Lower lobe of right lung (tissue), 2 donors: ENCODE results near the gene FILIP1L. TPM values are rescaled to one million over a fixed set of nuclear protein-coding genes. Genes with fewer than 3 reads are reported as not detected.

Source experiments
- ATAC-seq, 2 donors: fragments of 200-7000 bp; cut with Tn5 transposase; one replicate each; pipeline ENCODE4 v1.9.1; 2020 to 2022; ENCODE audit warnings: mild to moderate bottlenecking in 2 of 2, moderate library complexity in 2 of 2
- DNase-seq: peaks from one replicate; pipeline ENCODE4 v3.0.0-alpha.2; 2020
- H3K27ac ChIP-seq: fragments of 200-600 bp; one replicate; pipeline ENCODE4 v1.8.0; 2022
- H3K27me3 ChIP-seq: fragments of 200-600 bp; one replicate; pipeline ENCODE4 v1.8.0; 2022; ENCODE audit warnings: low read depth
- H3K36me3 ChIP-seq: fragments of 200-600 bp; one replicate; pipeline ENCODE4 v1.8.0; 2022; ENCODE audit warnings: mild to moderate bottlenecking
- H3K4me1 ChIP-seq: fragments of 200-600 bp; one replicate; pipeline ENCODE4 v1.8.0; 2022
- H3K4me3 ChIP-seq: fragments of 200-600 bp; one replicate; pipeline ENCODE4 v1.8.0; 2022; ENCODE audit warnings: mild to moderate bottlenecking
- H3K9me3 ChIP-seq: fragments of 200-600 bp; one replicate; pipeline ENCODE4 v1.8.0; 2022
- CTCF ChIP-seq: fragments of 200-600 bp; IDR thresholded peaks from one replicate; pipeline ENCODE4 v1.8.0; 2022; ENCODE audit warnings: antibody characterized with exemption, mild to moderate bottlenecking
- intact Hi-C: fragments of 100-400 bp; cut with DNase I; formaldehyde crosslinking; loops from one replicate; pipeline ENCODE4 v1.11.0; 2022
- long read RNA-seq: library from polyadenylated mRNA; unstranded; transcript quantifications from one replicate; pipeline ENCODE4 v2.0.0, GENCODE V29; 2021
- total RNA-seq: library from RNA; stranded (reverse); fragmentation: NEBNext Ultra II Directional; extraction: Animal tissue kit (Norgen Biotek cat#: 25700); gene quantifications from one replicate; pipeline ENCODE4 v1.2.1, GENCODE V29; 2021
- donor health status: DM: no; HTN: yes; CAD: no; lungs with severe emphysema.

FILIP1L gene
- total RNA-seq, result 25.0 TPM
- long read RNA-seq, transcript FILIP1L-203 (2 exons, 3,280 nt), result major isoform, 51 of 80 reads
- long read RNA-seq, partial matches to known transcripts, result 0 of 80 reads
- long read RNA-seq, other reads (novel, unspliced or antisense), result 29 of 80 reads

- intact Hi-C loops, result no loop called here
Observed at GRCh38 chr3:100114413-100115030, at the start of gene FILIP1L. Gene FILIP1L (minus strand): TSS chr3:100114501.

GRCh38 chr3:100163787-100164186, 49.5 kb upstream of the FILIP1L start:
- ATAC-seq, result no peak
- H3K9me3 ChIP-seq, result no peaks in the 10 kb centered on the region
- peaks cover 16% of the 10 kb centered on the region for H3K4me1 ChIP-seq
- no peak overlapping the region for H3K27ac ChIP-seq
- no peak for TF ChIP-seq CTCF
- intact Hi-C loops, result no loop called here
- H3K4me3 ChIP-seq, result no peak overlapping the region
- no peaks in the 10 kb centered on the region for H3K27me3 ChIP-seq
- no peaks in the 10 kb centered on the region for H3K36me3 ChIP-seq
- no peak for DNase-seq

More at GRCh38 chr3:100114413-100115030, at the start of gene FILIP1L:
- Histone ChIP-seq H3K36me3 (no peaks in the 10 kb centered on the region), H3K27ac (no peak within 1 kb of the TSS), H3K27me3 (no peaks in the 10 kb centered on the region), H3K4me1 (peaks cover 9% of the 10 kb centered on the region), H3K9me3 (no peaks in the 10 kb centered on the region), H3K4me3 (no peak within 1 kb of the TSS)
- no peak for TF ChIP-seq CTCF
- DNase-seq (no peak), ATAC-seq (peak in 1 of 2 donors; percentile 25)

- intact Hi-C loops, result no loop called here
- Histone ChIP-seq H3K4me3 (no peak overlapping the region), H3K27ac (no peak overlapping the region), H3K27me3 (no peaks in the 10 kb centered on the region), H3K4me1 (peaks cover 16% of the 10 kb centered on the region), H3K36me3 (no peaks in the 10 kb centered on the region), H3K9me3 (peaks cover 6% of the 10 kb centered on the region)
- ATAC-seq (no peak), DNase-seq (no peak)
- no peak for TF ChIP-seq CTCF
Observed at GRCh38 chr3:100160521-100160920, 46.2 kb upstream of the FILIP1L start.

GRCh38 chr3:100159331-100160153, 45.2 kb upstream of the FILIP1L start:
- H3K27ac ChIP-seq, result no peak overlapping the region
- H3K4me3 ChIP-seq, result no peak overlapping the region
- no peaks in the 10 kb centered on the region for H3K36me3 ChIP-seq
- ATAC-seq (no peak), DNase-seq (no peak)
- H3K4me1 ChIP-seq, result peaks cover 16% of the 10 kb centered on the region
- no peaks in the 10 kb centered on the region for H3K27me3 ChIP-seq
- no peak for TF ChIP-seq CTCF
- intact Hi-C loops, result no loop called here
- peaks cover 15% of the 10 kb centered on the region for H3K9me3 ChIP-seq

- no peaks in the 10 kb centered on the region for H3K27me3 ChIP-seq
- H3K36me3 ChIP-seq, result no peaks in the 10 kb centered on the region
- TF ChIP-seq CTCF, result no peak
- H3K4me1 ChIP-seq, result peaks cover 16% of the 10 kb centered on the region
- ATAC-seq, result no peak
- DNase-seq, result no peak
- H3K4me3 ChIP-seq, result no peak overlapping the region
- peaks cover 15% of the 10 kb centered on the region for H3K9me3 ChIP-seq
- intact Hi-C loops, result no loop called here
- H3K27ac ChIP-seq, result no peak overlapping the region
Observed at GRCh38 chr3:100158918-100159330, 44.6 kb upstream of the FILIP1L start.
